HG03196 (cell line): Measurements from ENCODE around the gene PSMB7.

Experiments used
- ATAC-seq: cut with Tn5 transposase; IDR thresholded peaks from one replicate; pipeline ENCODE4 v1.9.1; 2021; ENCODE audit not compliant: unreplicated experiment

PSMB7 gene

GRCh38 chr9:124346347-124347163 lies 68.7 kb downstream of the PSMB7 start:
- no peak for ATAC-seq

GRCh38 chr9:124345751-124346281 lies 69.4 kb downstream of the PSMB7 start:
- no peak for ATAC-seq

- no peak for ATAC-seq
Observed at GRCh38 chr9:124345063-124345462, 70.2 kb downstream of the PSMB7 start.

GRCh38 chr9:124344291-124345050 lies 70.8 kb downstream of the PSMB7 start:
- no peak for ATAC-seq

- ATAC-seq: no peak
Observed at GRCh38 chr9:124343533-124344290, 71.5 kb downstream of the PSMB7 start.

GRCh38 chr9:124342776-124343485 lies 72.3 kb downstream of the PSMB7 start:
- no peak for ATAC-seq

- ATAC-seq: no peak
Observed at GRCh38 chr9:124342402-124342775, 72.9 kb downstream of the PSMB7 start.

- no peak for ATAC-seq
Observed at GRCh38 chr9:124341455-124342170, 73.6 kb downstream of the PSMB7 start.

- no peak for ATAC-seq
Observed at GRCh38 chr9:124340219-124341069, 74.8 kb downstream of the PSMB7 start.

GRCh38 chr9:124339603-124340146 lies 75.6 kb downstream of the PSMB7 start:
- no peak for ATAC-seq

GRCh38 chr9:124337562-124337961 lies 77.7 kb downstream of the PSMB7 start:
- no peak for ATAC-seq

GRCh38 chr9:124335320-124335707 lies 79.9 kb downstream of the PSMB7 start:
- ATAC-seq: no peak

- ATAC-seq: no peak
Observed at GRCh38 chr9:124334568-124335319, 80.5 kb downstream of the PSMB7 start.

- no peak for ATAC-seq
Observed at GRCh38 chr9:124333203-124333579, 82.1 kb downstream of the PSMB7 start.

- no peak for ATAC-seq
Observed at GRCh38 chr9:124332361-124333202, 82.7 kb downstream of the PSMB7 start.

- ATAC-seq: no peak
Observed at GRCh38 chr9:124331580-124331979, 83.7 kb downstream of the PSMB7 start.

- no peak for ATAC-seq
Observed at GRCh38 chr9:124330011-124330697, 85.1 kb downstream of the PSMB7 start.
